ENCODE data around the gene TENT4A.

GRCh38 chr5:6773342-6774035 lies 60.3 kb downstream of the TENT4A start:
- no peak for TF ChIP-seq CTCF (IDR thresholded peaks at IDR 0.05)
- TF ChIP-seq POLR2A (IDR thresholded peaks at IDR 0.05) = no peak

Data from esophagus squamous epithelium (tissue), 4 donors.